Lung (tissue), 12 donors: ENCODE data around the gene PRKCZ. TPM values are rescaled to one million over a fixed set of nuclear protein-coding genes. Genes with fewer than 3 reads are reported as not detected.
"Not testable (repeated sequence)": the region's sequence is repeated elsewhere in the genome, so short reads cannot be mapped to it uniquely, and the experiment has no call there.

Source experiments
- ATAC-seq: fragments of 200-7000 bp; cut with Tn5 transposase; one replicate; pipeline ENCODE4 v1.9.1; 2020; ENCODE audit warnings: moderate number of reproducible peaks; ENCODE audit not compliant: insufficient read depth, low FRiP score
- DNase-seq, 3 donors: peaks; one replicate each; pipeline ENCODE4 v3.0.0-alpha.2; 2013 to 2017
- H3K27ac ChIP-seq, 2 donors: one replicate each; pipeline ENCODE4 v1.5.1; 2013; ENCODE audit warnings: mild to moderate bottlenecking in 2 of 2, moderate library complexity in 2 of 2, control low read depth in 1 of 2, inconsistent platforms in 1 of 2, low read depth in 1 of 2, low read length in 1 of 2
- H3K27me3 ChIP-seq, 3 donors: one replicate each; pipeline ENCODE4 v1.5.1; 2013; ENCODE audit warnings: low read length in 2 of 3; ENCODE audit not compliant: control insufficient read depth in 3 of 3, insufficient read depth in 3 of 3
- H3K36me3 ChIP-seq, 4 donors: one replicate each; pipeline ENCODE4 v1.5.1; 2013; ENCODE audit warnings: low read length in 4 of 4, mild to moderate bottlenecking in 1 of 4, moderate library complexity in 1 of 4; ENCODE audit not compliant: control insufficient read depth in 4 of 4, insufficient read depth in 4 of 4
- H3K4me1 ChIP-seq, 5 donors: one replicate each; pipeline ENCODE4 v1.5.1; 2013; ENCODE audit warnings: low read length in 5 of 5, mild to moderate bottlenecking in 2 of 5, moderate library complexity in 1 of 5; ENCODE audit not compliant: control insufficient read depth in 5 of 5, insufficient read depth in 5 of 5
- H3K4me3 ChIP-seq: one replicate; pipeline ENCODE4 v1.5.1; 2013; ENCODE audit warnings: mild to moderate bottlenecking, control low read depth, moderate library complexity
- H3K9ac ChIP-seq, 2 donors: one replicate each; pipeline ENCODE4 v1.5.1; 2013; ENCODE audit warnings: low read length in 2 of 2, control low read depth in 1 of 2; ENCODE audit not compliant: insufficient read depth in 1 of 2
- H3K9me3 ChIP-seq, 4 donors: one replicate each; pipeline ENCODE4 v1.5.1; 2013; ENCODE audit warnings: low read length in 3 of 4, mild to moderate bottlenecking in 1 of 4, moderate library complexity in 1 of 4; ENCODE audit not compliant: control insufficient read depth in 4 of 4, insufficient read depth in 3 of 4
- WGBS, 2 donors: extraction: QIAGEN DNeasy Blood & Tissue Kit; methylation state at CpG; one replicate each; pipeline ENCODE4 v1.1.7; 2013; 5-methylcytosine and 5-hydroxymethylcytosine counted together
- polyA plus RNA-seq, 2 donors: library from polyadenylated mRNA; stranded (reverse); fragments of 200-250 nt; gene quantifications; one replicate each; pipeline ENCODE4 v1.2.1, GENCODE V29; 2013
- total RNA-seq, 2 donors: library from RNA; depleted of rRNA in 1 of 2; stranded (reverse); fragments of >200 nt in 1 of 2; gene quantifications; one replicate each; pipeline ENCODE4 v1.2.1, GENCODE V29; 2014 to 2021
- TF ChIP-seq, protein P1 (sequence below): IDR thresholded peaks from 2 replicates; pipeline ENCODE4 v1.5.1; 2012; ENCODE audit warnings: mild to moderate bottlenecking; ENCODE audit errors: control extremely low read depth, extremely low read depth
- donor health status: control.
- donor health status: control.
- donor health status: Bipolar disorder and iron deficiency.
- donor health status: healthy.
- donor health status: DM: yes; HTN: yes; CAD: no.

The PRKCZ gene
- total and polyA plus RNA-seq, 4 donors, result 55.2 to 149 (median 117) TPM

DNA sequence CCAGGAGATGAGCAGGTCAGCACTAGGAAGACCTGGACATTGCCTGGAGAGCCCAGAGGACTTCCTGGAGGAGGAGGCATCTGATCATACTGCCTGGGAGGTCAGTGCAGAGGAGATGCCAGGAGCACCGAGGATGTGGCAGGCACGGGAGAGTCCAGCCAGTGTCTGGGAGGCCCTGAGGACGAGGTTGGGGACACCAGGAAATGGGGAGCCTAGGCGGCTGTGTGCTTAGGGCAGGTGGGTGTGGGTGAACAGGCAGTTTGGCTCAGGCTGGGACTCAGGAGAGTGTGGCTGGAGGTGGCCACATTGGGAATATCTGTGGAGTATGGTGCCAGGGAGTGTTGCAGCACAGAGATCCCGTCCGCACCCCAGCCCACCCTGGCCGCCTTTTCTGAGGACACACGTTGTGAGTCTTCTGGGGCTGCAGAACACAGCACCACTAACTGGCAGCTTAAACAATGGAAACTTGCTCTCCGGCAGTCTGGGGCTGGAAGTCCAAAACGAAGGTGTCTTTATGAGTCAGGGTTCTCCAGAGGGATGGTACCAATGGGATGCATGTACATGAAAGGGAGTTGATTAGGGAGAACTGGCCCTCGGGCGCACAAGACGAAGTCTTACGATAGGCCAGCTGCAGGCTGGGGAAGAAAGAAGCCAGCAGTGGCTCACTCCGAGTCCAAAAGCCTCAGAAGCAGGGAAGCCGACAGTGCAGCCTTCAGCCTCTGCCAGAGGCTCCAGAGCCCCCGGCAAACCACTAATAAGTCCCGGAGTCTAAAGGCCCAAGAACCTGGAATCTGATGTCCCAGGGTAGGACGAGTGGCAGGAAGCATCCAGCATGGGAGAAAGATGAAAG, 86.4 kb downstream of the PRKCZ start:
- no peaks in the 10 kb centered on the region for H3K9me3 ChIP-seq
- WGBS, 2 donors, result 81 to 84% methylated on average over 19 of the region's 19 CpGs
- peak overlapping the region; percentile 59 to 80 for H3K9ac ChIP-seq
- H3K4me1 ChIP-seq, result peaks cover 0 to 39% (median 20%) of the 10 kb centered on the region in 5 donors
- H3K27me3 ChIP-seq, result no peaks in the 10 kb centered on the region
- peak overlapping the region in 1 of 2 donors; percentile 90 for H3K27ac ChIP-seq
- ATAC-seq (no peak), DNase-seq (no peak)
- no peaks in the 10 kb centered on the region for H3K36me3 ChIP-seq
- TF ChIP-seq, protein P1, sequence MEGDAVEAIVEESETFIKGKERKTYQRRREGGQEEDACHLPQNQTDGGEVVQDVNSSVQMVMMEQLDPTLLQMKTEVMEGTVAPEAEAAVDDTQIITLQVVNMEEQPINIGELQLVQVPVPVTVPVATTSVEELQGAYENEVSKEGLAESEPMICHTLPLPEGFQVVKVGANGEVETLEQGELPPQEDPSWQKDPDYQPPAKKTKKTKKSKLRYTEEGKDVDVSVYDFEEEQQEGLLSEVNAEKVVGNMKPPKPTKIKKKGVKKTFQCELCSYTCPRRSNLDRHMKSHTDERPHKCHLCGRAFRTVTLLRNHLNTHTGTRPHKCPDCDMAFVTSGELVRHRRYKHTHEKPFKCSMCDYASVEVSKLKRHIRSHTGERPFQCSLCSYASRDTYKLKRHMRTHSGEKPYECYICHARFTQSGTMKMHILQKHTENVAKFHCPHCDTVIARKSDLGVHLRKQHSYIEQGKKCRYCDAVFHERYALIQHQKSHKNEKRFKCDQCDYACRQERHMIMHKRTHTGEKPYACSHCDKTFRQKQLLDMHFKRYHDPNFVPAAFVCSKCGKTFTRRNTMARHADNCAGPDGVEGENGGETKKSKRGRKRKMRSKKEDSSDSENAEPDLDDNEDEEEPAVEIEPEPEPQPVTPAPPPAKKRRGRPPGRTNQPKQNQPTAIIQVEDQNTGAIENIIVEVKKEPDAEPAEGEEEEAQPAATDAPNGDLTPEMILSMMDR, result no peak
- no peak overlapping the region for H3K4me3 ChIP-seq

DNA sequence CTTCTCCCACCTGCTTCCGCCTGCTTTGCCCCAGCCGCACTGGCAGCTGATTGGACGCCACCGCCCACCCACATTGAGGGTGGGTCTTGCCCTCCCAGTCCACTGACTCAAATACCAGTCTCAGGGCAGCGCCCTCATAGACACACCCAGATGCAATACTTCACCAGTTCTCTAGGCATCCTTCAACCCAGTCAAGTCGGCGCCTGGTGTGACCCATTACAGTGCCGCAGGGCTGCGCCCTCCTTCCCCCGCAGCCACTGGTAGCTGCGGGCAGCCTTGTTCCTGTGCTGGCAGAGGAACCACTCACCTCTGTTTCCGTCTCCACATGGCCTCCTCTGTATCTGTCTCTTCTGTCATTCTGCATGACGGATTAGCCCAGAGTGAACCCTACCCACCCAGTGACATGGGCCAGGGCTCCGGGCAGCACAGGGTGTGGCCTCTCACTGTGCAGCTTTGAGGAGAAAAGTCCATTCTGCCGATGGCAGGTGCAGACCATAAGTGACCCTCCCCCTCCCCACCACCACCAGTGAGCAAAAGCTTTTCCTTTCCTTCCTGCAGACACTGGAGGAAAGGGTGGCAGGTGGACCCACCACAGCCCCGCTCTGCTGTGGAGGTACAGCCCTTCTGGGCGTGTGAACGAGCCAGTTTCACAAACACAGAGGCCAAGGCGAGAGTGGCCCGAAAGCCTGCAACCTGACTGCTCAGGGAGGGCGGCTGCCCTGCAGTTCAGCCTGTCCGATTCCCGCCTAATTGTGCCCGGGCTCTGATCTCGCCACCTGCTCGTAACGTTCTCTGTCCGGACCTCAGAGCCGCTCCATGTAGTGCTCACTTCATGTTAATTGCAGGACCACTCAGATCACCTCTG, 87.3 kb downstream of the PRKCZ start:
- H3K27ac ChIP-seq, result peak overlapping the region in 1 of 2 donors; percentile 90
- H3K9ac ChIP-seq, result no peak overlapping the region
- 72 to 86% methylated on average over 29 of the region's 29 CpGs for WGBS, 2 donors
- H3K36me3 ChIP-seq, result peaks cover 0 to 1% (median 0%) of the 10 kb centered on the region in 4 donors
- no peaks in the 10 kb centered on the region for H3K27me3 ChIP-seq
- no peak for ATAC-seq
- TF ChIP-seq, protein P1, result no peak
- peak in 1 of 3 donors; percentile 42 for DNase-seq
- H3K9me3 ChIP-seq, result no peaks in the 10 kb centered on the region
- H3K4me3 ChIP-seq, result no peak overlapping the region
- H3K4me1 ChIP-seq, result peaks cover 0 to 34% (median 20%) of the 10 kb centered on the region in 5 donors

DNA sequence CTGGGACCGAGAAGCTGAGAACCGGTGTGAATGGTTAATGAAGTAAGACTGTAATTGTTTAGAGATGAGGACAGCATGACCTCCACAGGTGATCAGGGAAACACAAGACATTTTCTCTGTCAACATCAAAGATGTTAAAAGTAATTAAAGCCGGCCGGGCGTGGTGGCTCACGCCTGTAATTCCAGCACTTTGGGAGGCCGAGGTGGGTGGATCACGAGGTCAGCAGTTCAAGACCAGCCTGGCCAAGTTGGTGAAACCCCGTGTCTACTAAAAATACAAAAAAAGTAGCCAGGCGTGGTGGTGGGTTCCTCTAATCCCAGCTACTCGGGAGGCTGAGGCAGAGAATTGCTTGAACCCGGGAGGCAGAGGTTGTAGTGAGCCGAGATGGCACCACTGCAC, 88.9 kb downstream of the PRKCZ start:
- H3K27me3 ChIP-seq, H3K27ac ChIP-seq, ATAC-seq, DNase-seq, H3K4me3 ChIP-seq, H3K9me3 ChIP-seq, H3K9ac ChIP-seq, H3K36me3 ChIP-seq: not testable (repeated sequence)
- 80 to 87% methylated on average over 13 of the region's 13 CpGs for WGBS, 2 donors
- peaks cover 0 to 23% (median 11%) of the 10 kb centered on the region in 5 donors for H3K4me1 ChIP-seq

DNA sequence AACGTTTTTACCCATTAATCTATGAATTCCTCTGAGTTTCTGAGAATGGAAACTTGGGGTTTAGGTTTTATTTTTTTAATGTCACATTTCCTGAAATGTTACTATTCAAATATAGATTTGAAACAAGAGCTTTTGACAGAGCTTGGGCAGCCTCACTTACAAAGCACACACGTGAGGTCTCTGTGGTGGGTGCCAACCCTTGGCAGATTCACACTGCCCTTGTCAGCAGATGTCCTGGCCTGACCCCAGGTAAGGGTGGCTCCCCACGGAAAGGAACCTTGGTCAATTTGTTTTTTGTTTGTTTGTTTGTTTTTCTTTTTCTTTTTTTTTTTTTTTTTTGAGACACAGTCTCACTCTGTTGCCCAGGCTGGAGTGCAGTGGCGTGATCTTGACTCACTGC, 90.8 kb downstream of the PRKCZ start:
- Histone ChIP-seq H3K27me3 (no peaks in the 10 kb centered on the region), H3K9ac (no peak overlapping the region), H3K27ac (no peak overlapping the region), H3K36me3 (peaks cover 0 to 3% (median 0%) of the 10 kb centered on the region in 4 donors), H3K4me1 (peaks cover 0 to 10% (median 3%) of the 10 kb centered on the region in 5 donors), H3K9me3 (no peaks in the 10 kb centered on the region), H3K4me3 (no peak overlapping the region)
- TF ChIP-seq, protein P1, result no peak
- ATAC-seq, result no peak
- no peak for DNase-seq
- 71 to 86% methylated on average over 4 of the region's 4 CpGs for WGBS, 2 donors
